NCI-H510A treated with DMSO at 0.1 percent for 48 hours (cell line): ENCODE data around the gene PLCL2.
"Not testable (repeated sequence)": the region's sequence is repeated elsewhere in the genome, so short reads cannot be mapped to it uniquely, and the experiment has no call there.

Experiments
- DNase-seq: peaks from one replicate; lab custom pipeline; 2025; lab: John Stamatoyannopoulos, UW

PLCL2 gene

DNA sequence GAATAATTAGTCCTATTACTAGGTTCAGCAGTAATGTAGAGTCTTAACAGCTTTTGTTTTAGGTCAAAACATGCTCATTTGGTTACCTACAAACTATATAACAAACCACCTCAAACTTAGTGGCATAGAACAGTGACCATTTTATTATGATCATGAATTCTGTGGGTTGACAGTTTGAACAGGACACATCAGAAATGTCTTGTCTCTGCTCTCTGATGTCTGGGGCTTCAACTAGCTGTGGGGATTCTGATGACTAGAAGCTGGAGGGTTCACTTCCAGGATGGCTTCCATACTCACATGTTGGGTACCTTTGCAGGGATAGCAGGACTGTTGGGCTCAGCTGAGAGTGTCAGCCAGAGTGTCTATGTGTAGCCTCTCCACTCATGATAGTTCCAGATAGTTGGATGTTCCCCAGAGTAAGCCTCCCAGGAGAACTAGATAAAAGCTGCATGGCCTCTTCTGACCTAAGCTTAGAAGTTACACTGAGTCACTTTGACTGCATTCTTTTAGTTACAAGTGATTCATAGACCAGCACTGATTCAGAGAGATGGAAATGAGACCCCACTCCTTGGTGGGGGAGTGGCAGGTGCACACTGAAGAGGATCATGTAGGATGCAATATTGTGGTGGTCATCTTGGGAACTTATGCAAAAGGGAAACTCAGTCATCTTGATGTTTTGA, 32.6 kb downstream of the PLCL2 start:
- DNase-seq: no peak

DNA sequence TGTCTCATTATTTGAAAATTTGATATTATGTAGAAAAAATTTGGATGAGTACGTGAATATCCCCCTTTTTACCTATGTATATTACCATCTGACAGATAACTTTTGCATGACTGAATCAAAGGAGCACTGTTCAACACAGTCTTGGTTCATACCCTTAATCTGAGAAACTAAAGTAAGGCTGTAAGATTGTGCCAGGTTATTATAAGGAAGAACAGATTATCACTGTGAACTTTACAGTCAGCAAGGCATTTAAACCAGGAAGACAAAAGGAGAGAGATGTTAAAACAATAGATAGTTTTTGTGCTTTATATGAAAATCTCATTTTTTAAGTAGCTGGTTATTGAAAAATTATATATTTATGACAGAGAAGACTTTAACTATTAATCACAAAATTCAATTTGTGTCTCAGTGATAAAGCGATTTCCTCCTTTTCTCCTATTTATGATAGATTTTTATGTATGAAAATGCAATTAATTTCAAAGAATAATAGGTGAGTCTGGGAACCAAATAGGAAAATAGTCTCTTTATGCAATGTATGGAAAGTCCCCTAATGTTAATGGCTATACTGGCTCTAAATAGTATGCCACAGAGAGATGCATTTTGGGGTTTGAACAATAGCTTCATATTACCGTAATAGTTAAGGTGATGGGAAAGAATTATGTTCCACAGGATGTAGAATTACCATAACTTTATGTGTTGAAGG, 33.4 kb downstream of the PLCL2 start:
- no peak for DNase-seq

DNA sequence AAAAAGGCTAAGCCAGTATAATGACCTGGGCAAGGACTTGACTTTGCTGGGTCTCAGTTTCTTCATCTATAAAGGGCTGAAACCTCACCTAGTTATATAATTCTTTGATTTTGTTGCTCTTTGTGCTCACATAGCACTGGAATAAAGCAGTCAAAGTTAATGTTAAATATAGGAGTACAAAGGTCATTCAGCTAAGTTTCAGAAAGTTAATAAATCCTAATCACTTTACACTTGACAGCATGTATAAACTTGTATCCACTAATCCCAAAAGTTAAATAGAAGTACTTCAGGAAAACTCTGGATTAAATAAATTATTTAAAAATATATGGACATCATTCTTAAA, 33.9 kb downstream of the PLCL2 start:
- DNase-seq: no peak

DNA sequence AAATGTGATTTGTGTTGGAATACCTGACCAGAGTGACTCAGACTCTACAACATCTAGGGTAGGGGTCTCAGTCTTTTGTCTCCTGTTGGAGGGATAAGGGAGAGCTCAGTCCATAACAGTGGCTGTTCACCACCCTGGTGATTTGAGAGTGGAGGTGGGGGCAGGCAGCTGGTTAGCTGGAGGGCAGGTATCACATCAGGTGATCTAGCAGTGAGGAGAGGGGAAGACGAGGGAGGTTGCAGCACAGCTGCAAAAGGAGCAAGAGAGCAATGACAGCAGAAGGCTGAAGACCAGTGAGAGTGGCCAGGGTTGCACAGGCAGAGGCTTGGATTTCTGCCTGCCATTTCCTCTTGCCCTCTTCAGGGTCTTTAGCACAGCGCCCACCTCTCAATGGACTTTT, 38.4 kb downstream of the PLCL2 start:
- DNase-seq: no peak

DNA sequence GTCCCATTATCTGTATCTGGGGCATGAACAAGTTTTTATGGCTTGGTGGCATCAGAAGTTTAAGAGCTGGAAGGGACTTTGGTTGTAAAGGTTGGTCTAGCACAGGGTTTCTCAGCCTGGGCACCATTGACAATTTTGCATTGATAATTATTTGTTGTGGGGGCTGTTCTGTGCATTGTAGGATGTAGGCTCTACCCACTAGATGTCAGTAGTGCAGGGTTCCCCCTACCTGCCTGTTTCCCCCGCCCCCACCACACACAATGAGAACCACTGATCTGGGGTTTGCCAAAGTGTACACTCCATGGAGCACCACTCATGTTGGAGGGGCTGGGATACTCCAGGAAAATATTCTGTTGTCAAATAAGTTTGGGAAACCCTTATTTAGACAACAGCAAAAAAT, 42.7 kb downstream of the PLCL2 start:
- no peak for DNase-seq

DNA sequence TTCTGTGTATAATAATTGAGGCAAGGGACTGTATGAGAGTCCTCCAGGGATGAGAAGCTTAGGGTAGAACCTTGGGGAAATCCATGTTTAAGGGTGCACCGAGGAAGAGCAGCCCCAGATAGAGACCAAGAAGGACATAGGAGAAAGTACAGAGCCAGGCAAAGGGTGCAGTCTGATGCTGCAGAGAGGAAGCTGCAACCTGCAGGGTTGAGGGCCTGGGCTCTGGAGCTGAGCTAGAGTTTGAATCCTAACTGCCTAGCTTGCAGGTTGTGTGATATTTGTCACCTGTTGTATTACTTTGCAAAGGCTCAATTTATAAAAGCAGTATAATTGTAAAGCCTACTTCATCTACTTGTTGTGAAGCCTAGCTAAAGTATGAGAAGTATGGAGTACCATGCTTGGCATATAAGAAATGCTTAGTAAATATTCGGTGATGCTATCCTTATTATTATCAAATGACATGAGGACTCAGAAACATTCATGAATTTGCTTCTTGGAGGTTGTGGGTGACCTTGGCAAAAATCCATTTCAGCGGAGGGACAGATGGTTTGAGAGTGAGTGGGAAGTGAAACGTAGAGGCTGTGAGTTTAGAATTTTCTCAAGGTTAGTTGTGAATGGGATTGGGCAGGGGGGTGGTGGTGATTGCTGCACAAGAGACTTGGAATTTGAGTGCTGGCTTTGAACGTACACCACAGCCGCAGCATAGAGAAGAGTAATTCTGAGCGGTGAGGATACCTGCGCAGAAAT, 43.8 kb downstream of the PLCL2 start:
- no peak for DNase-seq

DNA sequence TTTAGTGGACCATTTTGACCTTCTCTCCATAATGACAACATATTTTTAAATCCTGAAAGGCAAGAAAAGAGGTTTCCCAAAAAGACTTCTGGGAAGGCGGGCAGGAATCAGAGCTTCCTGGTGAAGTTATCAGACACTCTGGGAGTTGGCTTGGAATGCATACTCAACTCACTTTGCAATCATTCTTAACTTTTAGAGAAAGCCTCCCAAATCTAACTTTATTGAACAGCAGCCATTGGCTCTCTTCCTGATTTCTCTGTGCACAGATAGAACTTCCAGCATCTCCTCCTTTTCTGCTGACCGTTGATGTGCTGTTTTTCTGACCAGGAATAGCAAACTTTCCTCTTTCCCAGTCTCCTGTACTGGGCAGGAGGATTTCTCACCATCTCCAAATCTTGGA, 44.6 kb downstream of the PLCL2 start:
- no peak for DNase-seq

DNA sequence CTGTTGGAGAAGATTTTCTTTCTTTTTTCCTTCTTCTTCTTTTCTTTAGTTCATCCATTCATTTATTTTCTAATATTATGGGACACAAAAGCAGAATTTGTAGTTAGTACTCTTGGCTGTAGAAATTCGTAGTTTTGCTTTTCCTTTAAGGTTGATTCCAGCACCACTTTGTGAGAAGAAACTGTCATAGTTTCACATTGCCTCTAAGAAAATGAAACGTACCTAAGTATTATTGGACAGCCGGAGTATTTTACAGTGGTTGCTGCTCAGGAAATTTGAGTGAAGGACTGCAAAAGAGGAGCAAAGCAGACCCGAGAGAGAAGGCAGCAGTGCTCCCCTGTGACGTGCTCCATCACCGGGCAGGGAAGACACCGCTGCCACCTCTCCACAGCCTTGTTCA, 48.1 kb downstream of the PLCL2 start:
- no peak for DNase-seq

DNA sequence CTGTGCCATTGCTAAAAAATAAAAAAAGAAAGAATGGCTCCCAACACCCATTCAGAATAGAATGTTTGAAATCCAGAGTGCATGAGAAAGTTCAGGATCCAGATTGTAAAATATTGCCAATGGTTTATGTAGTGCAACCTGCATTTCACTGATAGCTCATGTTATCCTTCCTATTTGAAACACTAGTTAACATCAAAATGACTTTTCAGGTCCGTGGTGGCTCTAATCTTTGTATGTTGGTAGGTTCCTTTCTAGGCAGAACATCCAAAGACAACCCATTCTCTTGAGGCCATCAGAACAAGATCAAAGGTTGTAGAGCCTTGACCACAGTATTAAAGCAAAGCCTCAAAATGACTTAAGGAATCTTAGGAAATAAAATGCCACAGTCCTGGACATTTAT, 51.0 kb downstream of the PLCL2 start:
- DNase-seq: no peak

DNA sequence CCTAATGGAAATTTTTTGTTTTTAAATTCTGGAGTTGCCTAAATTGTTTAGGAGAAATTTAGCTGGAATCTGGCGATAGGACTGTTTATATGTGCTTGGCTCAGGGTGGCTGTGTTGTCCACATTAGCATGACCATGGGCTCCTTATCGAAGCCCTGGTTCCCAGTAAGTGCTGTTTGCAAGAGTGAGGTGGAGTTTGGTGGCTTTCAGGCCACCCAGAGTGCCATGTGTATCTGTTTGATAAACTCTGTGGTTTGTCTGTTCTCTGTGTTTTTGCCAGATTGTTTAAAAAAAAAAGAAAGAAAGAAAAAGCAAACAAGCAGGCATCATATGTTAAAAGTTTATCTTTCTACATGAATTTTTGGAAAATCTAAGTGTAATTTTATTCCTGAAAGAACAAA, 51.5 kb downstream of the PLCL2 start:
- no peak for DNase-seq

DNA sequence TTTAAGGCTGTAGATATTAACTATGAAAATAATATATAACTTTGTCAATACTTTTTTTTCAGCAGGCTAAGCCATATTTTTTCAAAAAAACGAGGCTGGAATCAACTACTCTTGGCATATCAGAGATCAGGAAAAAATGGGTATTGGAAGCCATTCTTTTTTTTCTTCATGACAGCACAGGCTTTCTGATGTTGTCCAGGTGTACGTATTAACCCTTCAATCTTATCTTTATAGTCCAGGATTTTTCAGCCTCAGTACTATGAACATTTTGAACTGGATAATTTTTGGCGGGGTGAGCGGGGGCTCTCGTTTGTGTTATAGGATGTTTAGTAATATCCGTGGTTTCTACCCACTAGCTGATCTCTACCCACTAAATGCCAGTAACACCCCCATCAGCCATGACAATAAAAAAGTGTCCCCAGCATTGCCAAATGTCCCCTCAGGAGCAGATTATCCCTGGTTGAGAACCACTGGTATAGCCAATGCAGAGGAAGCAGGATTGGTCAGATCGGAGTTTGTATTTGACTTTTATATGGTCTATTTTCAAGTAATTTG, 52.0 kb downstream of the PLCL2 start:
- no peak for DNase-seq

DNA sequence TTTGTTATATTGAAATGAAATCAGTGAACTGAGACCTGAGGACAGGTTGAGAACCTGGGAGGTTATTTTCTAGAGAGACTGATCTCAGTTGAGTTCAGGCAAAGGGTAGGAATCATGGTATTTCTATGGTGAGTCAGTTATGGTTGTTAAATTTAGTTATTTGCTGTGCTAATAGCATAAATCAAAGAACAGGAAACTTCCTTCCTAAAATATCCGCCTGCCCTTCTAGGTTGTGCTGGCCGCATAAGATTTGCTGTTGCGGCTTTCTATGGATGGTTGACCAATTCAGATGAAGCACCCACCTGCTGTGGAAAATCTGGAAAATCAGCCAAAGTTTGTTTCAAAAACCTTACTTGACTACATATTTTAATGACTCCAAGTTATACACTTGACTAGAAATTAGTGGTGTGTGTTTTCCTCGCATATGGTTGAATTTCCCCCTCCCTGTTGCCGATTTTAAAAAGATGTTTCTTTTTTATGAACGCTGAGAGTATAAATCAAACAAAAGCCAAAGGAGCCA, 52.6 kb downstream of the PLCL2 start:
- DNase-seq: no peak

DNA sequence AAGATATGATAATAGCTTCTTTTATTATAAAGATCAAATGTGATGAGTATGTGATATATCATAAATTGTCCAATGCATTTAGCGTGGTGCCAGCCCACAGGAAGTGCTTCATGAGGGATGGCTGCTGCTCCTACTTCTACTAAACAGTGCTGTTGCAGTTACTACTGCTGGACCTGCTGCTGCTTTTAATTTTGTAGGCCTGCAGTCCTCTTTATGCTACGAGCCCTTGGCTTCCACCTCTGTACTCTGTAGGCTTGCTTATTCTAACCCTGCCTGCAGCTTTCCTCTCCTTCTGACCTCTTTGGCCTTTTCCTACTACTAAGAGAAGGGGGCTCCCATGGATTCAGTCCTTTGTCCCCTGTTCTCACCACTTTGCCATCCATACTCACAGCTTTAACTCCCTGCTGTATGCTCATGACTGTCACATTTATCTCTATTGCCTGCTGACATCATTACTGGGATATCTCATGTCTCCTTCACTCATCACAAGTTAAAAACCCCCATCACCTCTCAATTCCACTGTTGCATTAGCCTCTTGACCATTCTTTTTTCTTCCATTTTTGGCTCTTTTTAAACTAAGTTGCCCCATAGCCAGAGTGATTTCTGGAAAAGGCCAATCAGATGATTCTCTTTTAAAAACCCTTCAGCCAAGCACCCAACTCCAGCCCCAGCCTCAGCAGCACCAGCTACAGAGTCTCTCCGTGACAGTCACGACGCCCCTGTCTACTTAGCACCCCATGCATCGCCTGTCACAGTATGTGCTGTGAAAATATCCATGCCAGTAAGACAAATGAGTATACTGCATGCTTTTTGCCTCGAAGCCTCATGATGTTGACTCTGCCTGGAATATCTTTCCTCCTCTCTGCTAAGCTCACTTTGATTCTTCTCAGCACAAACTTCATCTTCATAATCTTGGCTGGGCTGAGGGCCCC, 56.3 kb downstream of the PLCL2 start:
- DNase-seq: no peak

DNA sequence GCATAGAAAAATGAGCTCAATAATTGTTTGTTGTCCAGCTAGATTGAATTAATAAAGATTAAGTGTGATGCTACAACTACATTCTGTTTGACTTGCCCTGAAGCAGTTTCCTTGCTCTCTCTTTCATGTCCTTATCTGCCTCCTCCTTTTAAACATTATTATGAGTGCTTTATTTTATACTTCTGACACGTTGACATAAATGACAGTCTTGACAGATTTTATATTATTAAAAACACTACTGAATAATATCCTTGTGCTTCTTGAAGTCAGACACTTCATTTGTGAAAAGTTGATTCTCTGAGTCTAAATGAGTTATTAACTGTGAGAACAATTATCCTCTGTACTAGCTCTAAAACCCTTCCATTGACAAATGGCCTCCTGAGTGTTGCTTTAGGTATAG, 58.2 kb downstream of the PLCL2 start:
- no peak for DNase-seq

DNA sequence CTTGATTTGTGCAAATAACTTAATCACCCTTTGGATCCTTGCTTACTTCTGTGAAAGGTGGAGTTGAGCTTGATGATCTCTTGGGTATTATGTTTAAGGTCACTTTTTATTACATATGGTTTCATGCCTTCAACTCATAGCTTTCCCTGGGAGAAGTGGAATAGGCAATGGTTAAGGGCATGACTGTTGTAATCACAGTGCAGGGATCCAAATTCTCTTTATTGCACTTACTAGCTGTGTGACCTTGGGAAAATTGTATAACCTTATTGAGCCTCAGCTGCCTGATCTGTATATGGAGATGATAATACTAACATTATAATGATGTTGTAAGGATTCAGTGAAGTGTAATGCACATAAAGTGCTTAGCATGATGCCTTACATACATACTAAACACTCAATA, 59.1 kb downstream of the PLCL2 start:
- no peak for DNase-seq

DNA sequence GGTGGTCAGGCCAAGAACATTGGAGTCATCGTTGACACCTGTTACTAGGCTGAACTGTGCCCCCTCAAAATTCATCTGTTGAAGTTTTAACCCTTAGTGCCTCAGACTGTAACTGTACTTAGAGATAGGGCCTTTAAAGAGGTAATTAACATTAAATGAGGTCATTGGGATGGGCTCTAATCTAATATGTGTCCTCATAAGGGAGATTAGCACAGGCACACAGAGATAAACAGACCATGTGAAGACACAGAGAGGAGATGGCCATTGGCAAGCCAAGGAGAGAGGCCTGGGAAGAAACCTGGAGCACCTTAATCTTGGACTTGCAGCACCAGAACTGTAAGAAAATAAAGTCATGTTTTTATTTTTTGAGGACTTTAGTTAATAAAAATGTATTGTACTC, 59.6 kb downstream of the PLCL2 start:
- DNase-seq: no peak

DNA sequence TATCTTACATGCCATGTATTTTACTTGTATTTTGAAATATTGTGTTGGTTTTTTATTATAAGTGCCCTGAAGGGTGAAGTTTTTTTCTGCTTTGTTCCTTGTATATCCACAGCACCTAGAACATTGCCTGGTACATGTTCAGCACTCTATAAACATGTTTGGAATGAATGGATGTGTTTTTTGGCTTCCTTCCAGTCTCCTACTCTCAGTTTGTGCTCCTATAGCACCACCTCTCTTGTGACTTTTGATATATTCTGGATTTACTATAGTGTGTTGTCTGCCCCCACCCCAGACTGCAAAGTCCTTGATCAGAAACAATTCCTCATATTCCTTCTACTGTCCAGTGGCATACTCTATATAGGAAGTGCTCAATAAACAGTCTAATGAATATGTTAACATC, 60.6 kb downstream of the PLCL2 start:
- no peak for DNase-seq

DNA sequence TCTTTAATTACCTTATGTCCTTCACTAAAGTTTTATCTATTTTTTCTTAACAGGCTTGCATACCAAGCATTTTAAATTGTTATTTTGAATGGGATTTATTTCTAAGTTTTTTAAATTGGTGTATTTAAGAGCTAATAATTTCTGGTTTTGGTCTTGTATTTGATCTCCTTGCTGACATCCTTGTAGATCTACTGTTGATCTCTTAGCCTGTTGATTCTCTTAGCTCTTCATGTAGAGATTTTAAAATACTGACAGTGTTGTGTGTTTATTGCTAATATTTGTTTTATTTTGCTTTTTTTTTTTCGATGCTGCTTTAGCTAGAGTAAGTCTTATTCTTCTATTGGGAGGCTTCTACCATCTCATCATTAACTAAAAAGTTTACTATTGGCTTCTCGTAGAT, 65.5 kb downstream of the PLCL2 start:
- DNase-seq: no peak

DNA sequence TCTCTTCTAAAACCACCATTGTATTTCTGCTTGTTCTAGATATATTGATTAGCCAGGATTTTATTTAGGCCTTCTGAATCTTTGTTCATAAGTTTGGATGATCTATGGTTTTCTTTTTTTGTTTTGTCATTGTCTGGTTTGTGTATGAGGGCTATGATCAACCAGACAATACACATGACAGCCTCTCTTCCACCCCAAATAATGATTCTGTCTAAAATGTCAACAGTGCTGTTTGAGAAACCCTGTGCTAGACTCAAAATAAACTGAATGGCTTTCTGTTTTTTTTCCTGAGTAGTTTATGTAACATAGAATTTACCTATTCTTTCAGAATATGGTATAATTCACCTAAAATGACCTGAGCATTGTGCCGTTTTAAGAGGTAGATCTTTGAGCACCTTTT, 66.1 kb downstream of the PLCL2 start:
- no peak for DNase-seq

DNA sequence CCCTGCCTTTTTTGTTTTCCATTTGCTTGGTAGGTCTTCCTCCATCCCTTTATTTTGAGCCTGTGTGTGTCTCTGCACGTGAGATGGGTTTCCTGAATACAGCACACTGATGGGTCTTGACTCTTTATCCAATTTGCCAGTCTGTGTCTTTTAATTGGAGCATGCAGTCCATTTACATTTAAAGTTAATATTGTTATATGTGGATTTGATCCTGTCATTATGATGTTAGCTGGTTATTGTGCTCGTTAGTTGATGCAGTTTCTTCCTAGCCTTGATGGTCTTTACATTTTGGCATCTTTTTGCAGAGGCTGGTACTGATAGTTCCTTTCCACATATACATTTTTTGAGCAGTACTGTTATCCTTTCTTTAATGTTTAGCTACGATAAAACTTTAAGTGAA, 73.1 kb downstream of the PLCL2 start:
- not testable (repeated sequence) for DNase-seq

DNA sequence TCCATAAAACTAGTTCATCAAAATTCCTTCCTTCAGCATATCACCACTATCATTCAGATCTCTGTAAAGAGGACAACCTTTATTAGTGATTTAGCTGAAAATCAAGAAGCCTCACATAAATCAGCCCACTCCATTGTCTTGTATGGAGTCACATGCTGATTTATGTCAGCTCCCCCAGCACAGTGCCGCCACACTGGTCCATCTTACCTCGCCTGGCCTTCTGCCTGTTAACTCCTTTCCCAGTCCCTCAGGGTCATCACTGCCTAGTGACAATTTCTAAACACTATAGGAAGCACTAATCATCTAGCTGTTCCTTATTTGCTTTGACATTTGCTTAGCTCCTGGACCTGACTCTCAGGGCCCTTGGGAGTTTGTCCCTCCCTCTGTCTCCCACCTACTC, 75.4 kb downstream of the PLCL2 start:
- no peak for DNase-seq
